ENCODE results near the gene RARB.

GRCh38 chr3:25580534-25580933 lies 152.5 kb downstream of the RARB start:
- no peak for TF ChIP-seq POLR2A (IDR thresholded peaks at IDR 0.05)
- TF ChIP-seq CTCF (IDR thresholded peaks at IDR 0.05), result no peak
- no peak for TF ChIP-seq POLR2AphosphoS5 (IDR thresholded peaks at IDR 0.05)
- TF ChIP-seq EP300 (IDR thresholded peaks at IDR 0.05), result no peak

Measured in stomach (tissue), 4 donors.